H1 (cell line): ENCODE results near the gene MPV17. TPM values are rescaled to one million over a fixed set of nuclear protein-coding genes. Genes with fewer than 3 reads are reported as not detected.

Source experiments
- CTCF ChIA-PET: fragments of 300-600 bp; sonication (Branson Sonifier 250); formaldehyde crosslinking; loops from one replicate; lab custom pipeline; 2021; ENCODE audit not compliant: partially characterized antibody; lab: Charles Lee
- POLR2A ChIA-PET: fragments of 300-600 bp; sonication (Branson Sonifier 250); formaldehyde crosslinking; loops from one replicate; lab custom pipeline; 2021; ENCODE audit warnings: inconsistent platforms; ENCODE audit not compliant: partially characterized antibody; lab: Charles Lee
- DNase-seq, 2 experiments: peaks; one replicate each; pipeline versions ENCODE4 v3.0.0 to v3.0.0-alpha.2; 2010 to 2022; ENCODE audit warnings: low spot score in 2 of 2, low read depth in 1 of 2, mixed read lengths in 1 of 2
- FAIRE-seq: peaks from 2 replicates; lab custom pipeline; 2011; peaks lifted over from hg19 to GRCh38; lab: Jason Lieb, UNC
- H2AFZ ChIP-seq: 2 replicates; pipeline ENCODE4 v1.8.1; 2012; ENCODE audit warnings: low read length, inconsistent platforms
- H2AK5ac ChIP-seq: 2 replicates; pipeline ENCODE4 v1.6.1; 2013; ENCODE audit warnings: low read depth, low read length
- H2BK120ac ChIP-seq: replicated peaks from 2 replicates; pipeline ENCODE3; 2013; ENCODE audit warnings: low read depth, low read length, inconsistent platforms
- H2BK12ac ChIP-seq: 2 replicates; pipeline ENCODE4 v1.6.1; 2013; ENCODE audit warnings: low read depth, low read length
- H2BK15ac ChIP-seq: 2 replicates; pipeline ENCODE4 v1.6.1; 2013; ENCODE audit warnings: low read length
- H2BK20ac ChIP-seq: 2 replicates; pipeline ENCODE4 v1.6.1; 2013; ENCODE audit warnings: low read length
- H2BK5ac ChIP-seq: 2 replicates; pipeline ENCODE4 v1.6.1; 2013; ENCODE audit warnings: low read depth, low read length
- H3K14ac ChIP-seq: 2 replicates; pipeline ENCODE4 v1.6.1; 2013; ENCODE audit warnings: inconsistent platforms; ENCODE audit not compliant: insufficient read length
- H3K18ac ChIP-seq: 2 replicates; pipeline ENCODE4 v1.6.1; 2013; ENCODE audit warnings: low read length; ENCODE audit errors: extremely low read depth
- H3K23ac ChIP-seq: 2 replicates; pipeline ENCODE4 v1.6.1; 2013; ENCODE audit warnings: inconsistent platforms; ENCODE audit not compliant: insufficient read length
- H3K23me2 ChIP-seq: 2 replicates; pipeline ENCODE4 v1.6.1; 2013; ENCODE audit warnings: low read depth, low read length
- H3K27ac ChIP-seq: 2 replicates; pipeline ENCODE4 v1.6.1; 2011; ENCODE audit warnings: low read depth, low read length, inconsistent platforms
- H3K27me3 ChIP-seq, 4 experiments: replicated peaks in 1 of 4; 1 replicate in 1 of 4; 2 replicates in 3 of 4; pipeline versions ENCODE4 v1.6.1 to v1.8.1; 2011 to 2013; ENCODE audit warnings: low read length in 3 of 4, mild to moderate bottlenecking in 3 of 4, inconsistent platforms in 2 of 4, mixed read lengths in 2 of 4, moderate library complexity in 1 of 4; ENCODE audit not compliant: control insufficient read depth in 3 of 4, insufficient read depth in 3 of 4; ENCODE audit errors: extremely low read depth in 1 of 4
- H3K36me3 ChIP-seq, 4 experiments: 2 replicates each; pipeline versions ENCODE4 v1.6.1 to v1.8.1; 2011 to 2013; ENCODE audit warnings: mild to moderate bottlenecking in 4 of 4, low read length in 3 of 4, moderate library complexity in 2 of 4, control low read depth in 1 of 4, inconsistent platforms in 1 of 4; ENCODE audit not compliant: insufficient read depth in 4 of 4, control insufficient read depth in 2 of 4
- H3K4ac ChIP-seq: replicated peaks from 2 replicates; pipeline ENCODE3; 2013; ENCODE audit warnings: low read length, low read depth, mixed read lengths, inconsistent platforms; ENCODE audit not compliant: insufficient read length
- H3K4me1 ChIP-seq, 4 experiments: replicated peaks in 1 of 4; 1 replicate in 1 of 4; 2 replicates in 3 of 4; pipeline versions ENCODE4 v1.6.1 to v1.8.1; 2011 to 2013; ENCODE audit warnings: low read length in 3 of 4, inconsistent platforms in 2 of 4, mixed read lengths in 1 of 4; ENCODE audit not compliant: insufficient read depth in 4 of 4, control insufficient read depth in 3 of 4
- H3K4me2 ChIP-seq, 2 experiments: 2 replicates each; pipeline versions ENCODE4 v1.6.1 to v1.8.1; 2011 to 2013; ENCODE audit warnings: low read depth in 2 of 2, low read length in 2 of 2, control low read depth in 1 of 2, inconsistent platforms in 1 of 2, mild to moderate bottlenecking in 1 of 2; ENCODE audit not compliant: insufficient read depth in 1 of 2
- H3K4me3 ChIP-seq, 4 experiments: fragments of 200-600, 300-600 bp in 1 of 4; sonication (generic), shearing (Covaris generic), sonication (Bioruptor Twin) in 1 of 4; 2 replicates each; pipeline versions ENCODE4 v1.5.1 to v1.8.1; 2011 to 2016; ENCODE audit warnings: low read length in 4 of 4, low read depth in 3 of 4, control low read depth in 2 of 4, inconsistent platforms in 2 of 4, mild to moderate bottlenecking in 2 of 4, mixed read lengths in 1 of 4, moderate library complexity in 1 of 4; ENCODE audit not compliant: insufficient read depth in 2 of 4; ENCODE audit errors: extremely low read depth in 1 of 4
- H3K56ac ChIP-seq: replicated peaks from 2 replicates; pipeline ENCODE3; 2013; ENCODE audit warnings: low read depth, mild to moderate bottlenecking, mixed read lengths, low read length, inconsistent platforms; ENCODE audit not compliant: insufficient read length
- H3K79me1 ChIP-seq: 2 replicates; pipeline ENCODE4 v1.6.1; 2013; ENCODE audit warnings: low read depth, low read length, control low read depth
- H3K79me2 ChIP-seq, 2 experiments: 2 replicates each; pipeline versions ENCODE4 v1.6.1 to v1.8.1; 2012 to 2013; ENCODE audit warnings: low read length in 2 of 2, mild to moderate bottlenecking in 2 of 2, inconsistent platforms in 1 of 2; ENCODE audit not compliant: insufficient read depth in 2 of 2, control insufficient read depth in 1 of 2
- H3K9ac ChIP-seq, 4 experiments: replicated peaks in 1 of 4; 1 replicate in 1 of 4; 2 replicates in 3 of 4; pipeline versions ENCODE4 v1.6.1 to v1.8.1; 2011 to 2013; ENCODE audit warnings: low read depth in 3 of 4, low read length in 3 of 4, control low read depth in 2 of 4, mild to moderate bottlenecking in 2 of 4, moderate library complexity in 2 of 4, inconsistent platforms in 1 of 4; ENCODE audit errors: extremely low read depth in 1 of 4
- H3K9me3 ChIP-seq, 2 experiments: 2 replicates each; pipeline versions ENCODE4 v1.6.1 to v1.8.1; 2012 to 2013; ENCODE audit warnings: mild to moderate bottlenecking in 2 of 2, moderate library complexity in 2 of 2, control low read depth in 1 of 2, inconsistent platforms in 1 of 2, low read depth in 1 of 2, low read length in 1 of 2, mixed read lengths in 1 of 2; ENCODE audit not compliant: insufficient read depth in 2 of 2
- H4K20me1 ChIP-seq, 2 experiments: replicated peaks in 1 of 2; 2 replicates each; pipeline versions ENCODE3 to v1.8.1; 2011 to 2013; ENCODE audit warnings: inconsistent platforms in 2 of 2, low read length in 2 of 2, mild to moderate bottlenecking in 1 of 2; ENCODE audit not compliant: insufficient read depth in 2 of 2, control insufficient read depth in 1 of 2
- H4K5ac ChIP-seq: 2 replicates; pipeline ENCODE4 v1.6.1; 2013; ENCODE audit warnings: low read length, low read depth, mixed read lengths, inconsistent platforms; ENCODE audit not compliant: insufficient read length
- H4K8ac ChIP-seq: 2 replicates; pipeline ENCODE4 v1.8.0; 2013; ENCODE audit warnings: mild to moderate bottlenecking, moderate library complexity, low read length, inconsistent platforms; ENCODE audit not compliant: insufficient read depth; ENCODE audit errors: extremely low read depth
- H4K91ac ChIP-seq: replicated peaks from 2 replicates; pipeline ENCODE3; 2013; ENCODE audit warnings: low read length, mixed read lengths, inconsistent platforms; ENCODE audit not compliant: insufficient read length
- ASH2L ChIP-seq: fragments of 200-600, 300-600 bp; sonication (generic); IDR thresholded peaks from one replicate; pipeline ENCODE4 v1.7.1; 2017; ENCODE audit warnings: low read length
- WGBS, 2 experiments: shearing (Covaris generic) in 1 of 2; methylation state at CpG; one replicate each; pipeline versions ENCODE4 v1.1.6 to v1.1.7; 2013 to 2015; ENCODE audit warnings: low lambda C conversion rate in 2 of 2, mixed read lengths in 2 of 2, inconsistent platforms in 1 of 2, low coverage in 1 of 2, missing lambda C conversion rate in 1 of 2; ENCODE audit not compliant: insufficient replicate concordance in 2 of 2, insufficient coverage in 1 of 2, insufficient read length in 1 of 2; ENCODE audit errors: extremely low coverage in 1 of 2, missing lambda C conversion rate in 1 of 2; 5-methylcytosine and 5-hydroxymethylcytosine counted together
- polyA plus RNA-seq, 7 experiments: library from polyadenylated mRNA; depleted of rRNA in 3 of 7; stranded (reverse) in 5 of 7; unstranded in 2 of 7; fragments of >200 nt in 5 of 7; fragments of 200-250 nt in 2 of 7; gene quantifications; 1 replicate in 5 of 7; 2 replicates in 1 of 7; 4 replicates in 1 of 7; pipeline versions ENCODE4 v1.2.1 to v1.2.3, GENCODE V29; 2011 to 2013; ENCODE audit warnings: missing spikeins in 2 of 7, mixed read lengths in 2 of 7
- total RNA-seq: library from RNA; stranded (reverse); fragmentation: NEBNext Ultra II Directional; extraction: Animal tissue kit (Norgen Biotek cat#: 25700); gene quantifications from 2 replicates; pipeline ENCODE4 v1.2.1, GENCODE V29; 2021

MPV17 gene
- total and polyA plus RNA-seq, 2 of the 8 experiments (the other 6 are each of a cell fraction or from before 2014, with no cell fraction given), result 45.2 to 181 TPM

DNA sequence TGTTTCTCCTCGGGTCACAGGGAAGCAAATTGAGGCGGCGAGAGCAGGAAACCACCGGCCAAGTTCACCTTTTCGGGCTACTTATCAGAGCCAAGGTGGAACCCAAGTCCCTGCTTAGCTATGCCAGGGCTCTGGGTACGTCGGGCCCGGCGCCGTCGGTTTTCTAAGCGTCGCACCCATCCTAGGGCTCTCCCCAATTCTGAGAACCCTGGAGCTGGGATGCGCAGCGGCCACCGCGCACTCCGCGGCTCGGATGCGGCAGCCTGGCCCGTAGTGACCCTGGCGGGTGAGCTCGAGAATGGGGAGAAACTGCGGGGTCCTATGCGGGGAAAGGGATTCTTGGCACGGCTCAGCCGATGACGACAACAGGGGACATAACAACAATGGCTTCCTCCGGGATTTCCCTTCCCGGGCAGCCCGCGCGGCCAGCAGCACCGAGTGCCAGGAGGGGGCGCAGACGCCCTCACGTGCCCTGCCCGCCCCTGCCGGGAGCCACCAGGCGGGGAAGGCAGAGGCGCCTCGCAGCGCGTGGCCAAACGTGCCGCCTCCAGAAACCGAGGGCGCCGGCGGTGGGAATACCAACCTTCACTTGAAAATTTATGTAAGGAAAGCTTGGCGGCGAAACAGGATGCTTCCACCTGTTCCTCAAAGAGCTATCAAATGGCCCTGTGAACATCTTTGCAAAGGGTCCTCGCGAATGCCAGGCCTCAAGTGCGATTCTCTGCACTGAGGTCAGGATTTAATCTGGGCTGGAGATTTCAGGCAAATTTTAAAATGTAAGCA lies 58.0 kb downstream of the MPV17 start:
- Histone ChIP-seq H3K79me2 (peaks cover 0 to 2% of the 10 kb centered on the region in 2 experiments; a peak in 1 of 4 replicates), H3K9me3 (no peaks in the 10 kb centered on the region), H2BK12ac (peak overlapping the region; percentile 82; the same call in 1 of the 2 replicates), H3K18ac (peak overlapping the region; percentile 83; the same call in 1 of the 2 replicates), H3K4ac (no peak overlapping the region), H3K23me2 (peaks cover 19% of the 10 kb centered on the region; the same call in 1 of the 2 replicates), H4K20me1 (peaks cover 0 to 6% of the 10 kb centered on the region in 2 experiments), H4K91ac (peak overlapping the region; percentile 34), H2BK20ac (peak overlapping the region; percentile 16; the same call in 1 of the 2 replicates), H2AK5ac (0 out of 2 replicates have a peak overlapping the region, but pooled peaks have one; percentile 2), H4K8ac (peak overlapping the region; percentile 91), H3K9ac (peak overlapping the region in 3 of 4 experiments; percentile 22 to 44 (median 42); a peak in 5 of 7 replicates), H4K5ac (no peak overlapping the region), H2BK120ac (no peak overlapping the region), H2AFZ (peak overlapping the region; percentile 52; the same call in 1 of the 2 replicates), H2BK15ac (peak overlapping the region; percentile 53), H3K27me3 (peaks cover 39 to 69% (median 60%) of the 10 kb centered on the region in 4 experiments), H3K79me1 (no peaks in the 10 kb centered on the region), H3K56ac (no peak overlapping the region), H3K4me2 (peak overlapping the region; percentile 88 to 99), H3K23ac (no peak overlapping the region), H2BK5ac (no peak overlapping the region; the same call in 1 of the 2 replicates), H3K4me3 (peak overlapping the region; percentile 57 to 85 (median 62)), H3K27ac (no peak overlapping the region), H3K36me3 (no peaks in the 10 kb centered on the region), H3K14ac (no peak overlapping the region), H3K4me1 (peaks cover 3 to 19% (median 14%) of the 10 kb centered on the region in 4 experiments)
- ChIA-PET POLR2A (interaction anchor here (0.9 to 8.2 kb wide), 12 partner anchors 8 to 104 kb away, joined by 3 to 71 read pairs (median 4); partner anchors contain the start of genes ATRAID, CAD, DNAJC5G and SLC5A6), CTCF (interaction anchor here (0.6 to 14.1 kb wide), 24 partner anchors 8 to 239 kb away, joined by 3 to 288 read pairs (median 6); partner anchors contain the start of genes ABHD1, DNAJC5G, EIF2B4 and PREB)
- WGBS, 2 experiments, result 7% methylated on average over 47 of the region's 56 CpGs; no CpG with 5 or more reads in 1 of the 2 experiments
- peak in 1 of 2 experiments; percentile 89 for DNase-seq
- no peak for FAIRE-seq
- peak; percentile 66 for TF ChIP-seq ASH2L
